Measurements from ENCODE around the gene CARD11. TPM values are rescaled to one million over a fixed set of nuclear protein-coding genes. Genes with fewer than 3 reads are reported as not detected.

CARD11 gene
- polyA plus RNA-seq, 1 of the 3 experiments (the other 2 are of a cell fraction): not detected

DNA sequence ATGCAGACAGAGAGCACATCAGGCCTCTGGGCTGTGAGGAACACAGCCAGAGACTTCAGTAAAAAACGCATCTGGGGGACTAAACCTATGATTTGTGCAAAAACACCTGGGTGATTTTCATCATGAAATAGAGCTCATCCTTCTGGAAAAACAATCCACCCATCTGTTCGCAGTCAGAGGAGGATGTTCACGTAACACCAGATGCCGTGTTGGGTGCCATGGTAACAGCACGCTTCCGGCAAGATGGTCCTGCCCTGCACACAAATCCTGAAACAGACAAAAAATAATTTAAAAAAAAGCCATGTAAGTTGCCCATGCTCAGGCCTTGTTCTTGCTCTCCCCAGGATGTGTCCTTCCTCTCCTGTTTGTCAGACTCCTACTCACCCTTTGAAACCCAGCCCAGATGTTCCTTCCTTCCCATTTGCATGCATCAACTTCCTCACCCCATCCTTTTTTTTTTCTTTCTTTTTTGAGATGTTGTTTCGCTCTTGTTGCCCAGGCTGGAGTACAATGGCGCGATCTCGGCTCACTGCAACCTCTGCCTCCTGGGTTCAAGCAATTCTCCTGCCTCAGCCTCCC is 171.3 kb downstream of the CARD11 start:
- H3K4me2 ChIP-seq: no peak overlapping the region
- H3K4me3 ChIP-seq (ENCODE audit: low read depth in 2 of 2, low read length in 1 of 2): no peak overlapping the region
- no peaks in the 10 kb centered on the region for H3K36me3 ChIP-seq (replicated peaks in 1 of 2; ENCODE audit: control insufficient read depth in 1 of 2, insufficient read depth in 2 of 2, low read length in 1 of 2)
- peak; percentile 61 for DNase-seq
- no peak overlapping the region for H2AFZ ChIP-seq (ENCODE audit: low read depth)
- no peak overlapping the region for H3K9ac ChIP-seq
- ChIA-PET CTCF (interaction anchor here (0.8 to 1.3 kb wide), 2 partner anchors 8 to 15 kb away, joined by 3 read pairs; no protein-coding TSS in a partner anchor), POLR2A (interaction anchor here (0.6 kb wide), 1 partner anchor 156 kb away, joined by 4 read pairs; no protein-coding TSS in a partner anchor)
- TF ChIP-seq FOXJ3 (CRISPR knock-in tag; IDR thresholded peaks at IDR 0.05) (no peak), EZH2phosphoT487 (IDR thresholded peaks at IDR 0.05; ENCODE audit: borderline replicate concordance, low read depth) (no peak), RCOR1 (IDR thresholded peaks at IDR 0.05; ENCODE audit: low read length) (no peak), RFX5 (IDR thresholded peaks at IDR 0.05; ENCODE audit: low read length) (no peak), NRF1 (IDR thresholded peaks at IDR 0.05; ENCODE audit: low read depth, low read length) (no peak), MEF2A (IDR thresholded peaks at IDR 0.05; ENCODE audit: borderline replicate concordance, low read depth) (no peak), GATA2 (CRISPR knock-in tag; IDR thresholded peaks at IDR 0.05) (no peak), TCF12 (IDR thresholded peaks at IDR 0.05) (no peak), USF1 (IDR thresholded peaks at IDR 0.05; ENCODE audit: borderline replicate concordance, low read depth) (no peak), RAD21 (IDR thresholded peaks at IDR 0.05; ENCODE audit: low read length) (no peak), MXI1 (IDR thresholded peaks at IDR 0.05; ENCODE audit: low read depth, low read length) (no peak), SIN3A (IDR thresholded peaks at IDR 0.05; ENCODE audit: borderline replicate concordance, low read depth, low read length) (no peak), NFIC (IDR thresholded peaks at IDR 0.05; ENCODE audit: borderline replicate concordance) (no peak), FOXM1 (IDR thresholded peaks at IDR 0.05; ENCODE audit: low read depth) (no peak)
- TF ChIP-seq, protein P1, sequence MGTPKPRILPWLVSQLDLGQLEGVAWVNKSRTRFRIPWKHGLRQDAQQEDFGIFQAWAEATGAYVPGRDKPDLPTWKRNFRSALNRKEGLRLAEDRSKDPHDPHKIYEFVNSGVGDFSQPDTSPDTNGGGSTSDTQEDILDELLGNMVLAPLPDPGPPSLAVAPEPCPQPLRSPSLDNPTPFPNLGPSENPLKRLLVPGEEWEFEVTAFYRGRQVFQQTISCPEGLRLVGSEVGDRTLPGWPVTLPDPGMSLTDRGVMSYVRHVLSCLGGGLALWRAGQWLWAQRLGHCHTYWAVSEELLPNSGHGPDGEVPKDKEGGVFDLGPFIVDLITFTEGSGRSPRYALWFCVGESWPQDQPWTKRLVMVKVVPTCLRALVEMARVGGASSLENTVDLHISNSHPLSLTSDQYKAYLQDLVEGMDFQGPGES (IDR thresholded peaks at IDR 0.05; ENCODE audit: low read depth, low read length): no peak
- no peaks in the 10 kb centered on the region for H4K20me1 ChIP-seq (ENCODE audit: insufficient read depth)
- H3F3A ChIP-seq (replicated peaks; ENCODE audit: insufficient read depth): peaks cover 27% of the 10 kb centered on the region
- H3K9me3 ChIP-seq: no peaks in the 10 kb centered on the region
- no peaks in the 10 kb centered on the region for H3K27me3 ChIP-seq (ENCODE audit: insufficient read depth)
- H3K79me2 ChIP-seq (ENCODE audit: insufficient read depth): no peaks in the 10 kb centered on the region
- peaks cover 0 to 11% of the 10 kb centered on the region in 2 experiments; a peak in 1 of 4 replicates for H3K4me1 ChIP-seq (ENCODE audit: control insufficient read depth in 1 of 2, insufficient read depth in 2 of 2, low read depth in 1 of 2, low read length in 1 of 2)
- no peak overlapping the region for H3K27ac ChIP-seq (ENCODE audit: low read depth in 2 of 2, low read length in 1 of 2)
- 92% methylated on average over 10 of the region's 10 CpGs for WGBS (ENCODE audit: low lambda C conversion rate)
- H3K9me2 ChIP-seq: no peaks in the 10 kb centered on the region

DNA sequence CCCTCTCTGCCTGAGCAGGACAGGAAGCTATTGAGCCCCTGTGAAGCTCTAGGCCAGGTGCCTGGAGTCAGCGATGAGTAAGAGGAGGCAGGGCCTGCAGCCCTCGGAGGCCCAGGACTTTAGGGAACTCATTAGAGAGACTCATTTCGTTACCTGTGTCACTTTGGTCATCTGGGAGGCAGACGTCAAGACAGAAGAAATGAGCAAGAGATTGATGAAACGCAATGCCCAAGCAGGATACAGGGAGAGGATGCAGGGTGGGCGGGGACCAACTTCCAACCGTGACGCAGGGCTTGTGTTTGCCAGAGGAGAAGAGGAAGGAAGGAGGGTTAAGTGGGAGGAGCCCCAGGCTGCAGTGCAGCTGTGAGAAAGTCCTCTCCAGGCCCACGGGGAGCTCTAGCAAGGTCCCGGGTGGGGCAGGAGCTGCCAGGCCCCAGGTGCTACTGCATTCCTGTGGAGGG is 173.2 kb downstream of the CARD11 start:
- TF ChIP-seq TAF1 (IDR thresholded peaks at IDR 0.05; ENCODE audit: borderline replicate concordance, low read depth, low read length) (no peak), PBX3 (IDR thresholded peaks at IDR 0.05) (no peak), YY1 (IDR thresholded peaks at IDR 0.05; ENCODE audit: low read depth) (no peak)
- POLR2A ChIA-PET: no interaction called here
- Histone ChIP-seq H3K9me3 (no peaks in the 10 kb centered on the region), H3K9me2 (no peaks in the 10 kb centered on the region), H3K4me1 (ENCODE audit: control insufficient read depth in 1 of 2, insufficient read depth in 2 of 2, low read depth in 1 of 2, low read length in 1 of 2) (peaks cover 0 to 3% of the 10 kb centered on the region in 2 experiments; a peak in 1 of 4 replicates), H3F3A (replicated peaks; ENCODE audit: insufficient read depth) (peaks cover 27% of the 10 kb centered on the region), H2AFZ (ENCODE audit: low read depth) (no peak overlapping the region), H3K27ac (ENCODE audit: low read depth in 2 of 2, low read length in 1 of 2) (no peak overlapping the region), H3K36me3 (replicated peaks in 1 of 2; ENCODE audit: control insufficient read depth in 1 of 2, insufficient read depth in 2 of 2, low read length in 1 of 2) (no peaks in the 10 kb centered on the region), H4K20me1 (ENCODE audit: insufficient read depth) (no peaks in the 10 kb centered on the region), H3K27me3 (ENCODE audit: insufficient read depth) (no peaks in the 10 kb centered on the region), H3K4me3 (ENCODE audit: low read depth in 2 of 2, low read length in 1 of 2) (no peak overlapping the region), H3K9ac (no peak overlapping the region), H3K4me2 (no peak overlapping the region), H3K79me2 (ENCODE audit: insufficient read depth) (no peaks in the 10 kb centered on the region)
- peak; percentile 29 for DNase-seq
- CTCF ChIA-PET: interaction anchor here (1.0 kb wide), 1 partner anchor 53 kb away, joined by 4 read pairs; no protein-coding TSS in a partner anchor
- 74% methylated on average over 9 of the region's 10 CpGs for WGBS (ENCODE audit: low lambda C conversion rate)

Data from SK-N-SH (cell line).